Measurements from ENCODE around the gene ZNF23. TPM values are rescaled to one million over a fixed set of nuclear protein-coding genes. Genes with fewer than 3 reads are reported as not detected.
A peak's percentile ranks its signal among the peaks of the same experiment; 100 is the strongest.

Gene ZNF23
- polyA plus RNA-seq, 3 donors from 2014 or later = 4.3 to 8.1 (median 5.4) TPM

DNA sequence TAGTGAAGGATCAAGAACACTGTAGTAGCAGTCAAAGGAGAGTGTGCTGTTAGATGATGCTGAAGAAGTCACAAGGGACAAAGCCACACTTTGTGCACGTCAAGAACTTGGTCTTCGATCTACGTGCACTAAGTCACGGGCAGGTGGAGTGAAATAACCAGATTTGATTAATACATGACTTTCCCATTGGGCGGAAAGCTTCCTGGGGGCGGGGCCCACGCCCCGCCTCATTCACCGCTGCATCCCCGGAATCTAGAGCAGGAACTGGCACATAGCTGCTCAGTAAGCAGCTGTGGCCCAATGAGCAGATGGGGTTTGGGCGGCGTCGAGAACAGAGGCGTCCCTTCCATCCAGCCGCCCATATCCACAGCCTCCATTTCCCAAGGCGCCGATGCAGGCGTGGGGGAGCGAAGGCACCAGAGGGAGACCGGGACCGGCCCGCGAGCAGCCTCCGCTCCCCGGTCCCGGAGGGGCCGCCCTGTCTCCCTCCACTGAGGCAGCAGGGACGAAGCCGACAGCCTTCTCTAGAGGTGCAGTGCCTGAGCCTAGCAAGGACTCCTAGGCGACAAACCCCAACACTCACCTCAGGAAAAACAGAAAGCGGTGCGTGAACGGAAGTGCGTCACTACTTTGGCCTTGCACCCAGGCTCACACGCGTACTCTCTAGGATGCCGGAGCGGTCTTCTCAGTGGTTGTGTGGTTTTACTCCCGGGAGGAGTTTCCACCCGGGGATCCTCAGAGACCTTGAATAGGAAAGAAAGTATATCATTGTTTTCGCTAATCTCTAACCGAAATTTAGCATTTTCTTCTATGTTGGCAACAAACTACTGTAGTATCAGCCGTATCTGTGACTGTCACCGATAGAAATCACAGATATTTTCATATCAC lies 22.2 kb upstream of the ZNF23 start:
- Mint-ChIP-seq H3K4me3 (peak overlapping the region; percentile 87 to 93 (median 90)), H3K9me3 (no peaks in the 10 kb centered on the region), H3K27me3 (ENCODE audit: low read depth in 3 of 3) (peaks cover 9 to 10% (median 9%) of the 10 kb centered on the region in 3 donors), H3K36me3 (peaks cover 0 to 5% (median 0%) of the 10 kb centered on the region in 3 donors), H3K4me1 (peaks cover 14 to 23% of the 10 kb centered on the region in 2 donors), H3K27ac (peak overlapping the region; percentile 85 to 93 (median 89))
- peak; percentile 86 to 91 (median 89) for DNase-seq

DNA sequence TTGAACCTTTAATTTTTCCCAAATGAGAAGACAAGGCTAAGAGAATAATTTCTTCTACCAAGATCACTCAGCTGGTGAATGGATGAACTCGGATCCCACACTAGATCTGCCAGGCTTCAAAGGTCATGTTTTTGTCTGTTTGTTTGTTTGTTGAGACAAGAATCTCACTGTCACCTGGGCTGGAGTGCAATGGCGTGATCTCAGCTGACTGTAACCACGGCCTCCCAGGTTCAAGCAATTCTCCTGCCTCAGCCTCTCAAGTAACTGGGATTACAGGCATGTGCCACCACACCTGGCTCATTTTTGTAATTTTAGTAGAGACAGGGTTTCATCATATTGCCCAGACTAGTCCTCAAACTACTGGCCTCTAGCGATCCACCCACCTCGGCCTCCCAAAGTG lies 20.5 kb upstream of the ZNF23 start:
- no peak for DNase-seq
- Mint-ChIP-seq H3K27ac (peak overlapping the region in 5 of 6 donors; percentile 46 to 93 (median 85)), H3K4me1 (peaks cover 14 to 23% of the 10 kb centered on the region in 2 donors), H3K4me3 (peak overlapping the region in 2 of 5 donors; percentile 29 to 87), H3K9me3 (no peaks in the 10 kb centered on the region), H3K27me3 (ENCODE audit: low read depth in 3 of 3) (peaks cover 4 to 12% (median 9%) of the 10 kb centered on the region in 3 donors), H3K36me3 (peaks cover 3 to 8% (median 3%) of the 10 kb centered on the region in 3 donors)

DNA sequence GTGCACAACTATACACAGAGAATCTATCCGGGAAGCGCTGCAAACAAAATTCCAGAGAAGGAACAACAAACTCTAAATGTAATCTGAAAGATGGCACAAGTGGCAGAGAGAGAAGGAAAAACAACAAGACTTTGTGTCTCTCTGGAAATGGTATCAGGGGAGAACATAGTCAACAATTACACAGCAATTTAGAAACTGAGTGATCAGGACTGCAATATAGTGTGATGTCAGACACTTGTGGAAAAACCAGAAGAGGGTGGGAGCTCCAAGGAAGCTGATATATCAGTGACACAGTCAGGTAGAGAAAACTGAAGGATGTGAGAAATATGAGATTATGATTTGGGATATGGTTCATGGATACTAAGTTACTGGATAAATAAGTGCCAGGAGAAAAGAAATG lies 18.9 kb upstream of the ZNF23 start:
- DNase-seq = no peak
- Mint-ChIP-seq H3K4me3 (no peak overlapping the region), H3K4me1 (peaks cover 14 to 22% of the 10 kb centered on the region in 2 donors)

DNA sequence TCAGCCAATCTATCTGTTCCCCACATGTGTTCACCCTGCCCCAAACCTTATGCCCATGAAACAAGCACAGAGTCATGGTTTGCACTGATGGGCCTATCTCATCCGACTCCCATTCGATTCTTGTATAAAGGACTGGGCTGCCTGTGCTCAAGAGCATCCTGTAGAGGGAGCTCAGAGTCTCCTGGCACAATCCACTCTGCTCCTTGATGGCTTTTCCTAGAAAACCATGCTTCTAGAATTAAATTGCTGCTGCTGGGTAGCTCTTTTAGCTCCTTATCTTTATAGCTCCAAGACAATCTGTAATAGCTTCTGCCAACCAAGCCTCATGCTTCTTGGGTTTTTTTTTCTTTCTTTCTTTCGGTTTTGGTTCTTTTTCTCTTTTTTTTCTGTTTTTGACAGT lies 17.4 kb upstream of the ZNF23 start:
- Mint-ChIP-seq H3K4me3 (no peak overlapping the region), H3K27ac (peak overlapping the region in 1 of 6 donors; percentile 19), H3K4me1 (peaks cover 8 to 10% of the 10 kb centered on the region in 2 donors), H3K36me3 (peaks cover 21 to 31% (median 27%) of the 10 kb centered on the region in 3 donors), H3K27me3 (ENCODE audit: low read depth in 3 of 3) (peaks cover under 1 to 7% (median 6%) of the 10 kb centered on the region in 3 donors), H3K9me3 (no peaks in the 10 kb centered on the region)
- DNase-seq = no peak

More for the DNA sequence above, 18.9 kb upstream of the ZNF23 start:
- H3K9me3 Mint-ChIP-seq = no peaks in the 10 kb centered on the region
- peaks cover 4 to 9% (median 7%) of the 10 kb centered on the region in 3 donors for H3K27me3 Mint-ChIP-seq (ENCODE audit: low read depth in 3 of 3)
- peak overlapping the region in 4 of 6 donors; percentile 10 to 88 (median 48) for H3K27ac Mint-ChIP-seq
- peaks cover 19 to 23% (median 19%) of the 10 kb centered on the region in 3 donors for H3K36me3 Mint-ChIP-seq

DNA sequence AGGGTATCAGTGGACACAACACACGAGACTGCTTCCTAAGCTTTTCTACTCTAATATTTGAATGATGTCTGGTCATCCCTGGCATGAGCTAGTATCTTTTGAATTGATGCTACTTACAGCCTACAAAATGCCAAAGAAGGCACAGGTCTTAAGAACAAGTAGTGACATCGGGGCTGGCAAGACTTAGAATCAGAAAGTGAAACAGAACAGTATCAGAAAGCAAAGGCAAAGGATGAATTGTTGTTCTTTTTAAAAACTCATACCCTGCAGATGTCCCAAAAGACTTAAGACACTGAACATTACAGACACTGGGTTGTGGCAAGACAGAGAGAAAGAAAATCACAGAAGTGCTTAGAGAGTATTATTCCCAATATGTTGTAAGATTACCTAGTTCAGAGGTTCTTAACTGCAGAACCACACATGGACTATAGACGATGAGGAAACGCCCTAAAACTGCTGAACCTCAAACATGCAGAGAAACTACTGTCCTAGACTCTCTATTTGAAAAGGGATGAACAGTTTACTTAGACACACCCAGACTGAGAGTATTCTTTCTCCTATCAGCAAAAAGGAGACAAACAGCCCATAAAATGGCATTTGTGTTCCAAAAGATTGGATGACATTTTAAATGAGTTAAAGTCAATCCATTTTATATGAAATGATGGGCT lies 14.5 kb upstream of the ZNF23 start:
- Mint-ChIP-seq H3K27me3 (ENCODE audit: low read depth in 3 of 3) (peaks cover 0 to 3% (median 3%) of the 10 kb centered on the region in 3 donors), H3K27ac (peak overlapping the region in 3 of 6 donors; percentile 20 to 66 (median 63)), H3K9me3 (no peaks in the 10 kb centered on the region), H3K4me1 (no peaks in the 10 kb centered on the region), H3K36me3 (peaks cover 21 to 39% (median 33%) of the 10 kb centered on the region in 3 donors), H3K4me3 (peak overlapping the region in 1 of 5 donors; percentile 11)
- DNase-seq = no peak

DNA sequence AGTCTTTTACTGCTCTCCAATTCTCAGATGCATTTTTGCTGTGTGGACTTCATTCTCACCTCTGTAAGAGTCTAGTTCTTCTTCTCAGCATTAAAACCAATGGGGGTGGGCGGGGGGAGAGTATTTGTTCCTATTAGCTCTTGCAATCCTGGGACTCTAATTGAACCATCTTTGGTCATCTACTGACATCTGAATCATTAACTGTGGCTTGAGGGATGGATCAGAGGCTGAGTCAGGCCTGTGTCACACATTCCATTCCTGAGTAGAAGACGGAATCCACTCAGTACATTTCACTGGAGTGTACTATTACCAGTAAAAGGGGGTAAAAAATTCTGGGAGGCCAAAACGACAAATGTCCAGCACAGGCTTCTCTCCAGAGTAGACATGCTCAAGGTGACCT lies 12.8 kb upstream of the ZNF23 start:
- H3K27ac Mint-ChIP-seq = no peak overlapping the region
- no peaks in the 10 kb centered on the region for H3K9me3 Mint-ChIP-seq
- H3K27me3 Mint-ChIP-seq (ENCODE audit: low read depth in 3 of 3) = peaks cover 0 to 3% (median 2%) of the 10 kb centered on the region in 3 donors
- no peak for DNase-seq
- H3K4me3 Mint-ChIP-seq = no peak overlapping the region
- no peaks in the 10 kb centered on the region for H3K4me1 Mint-ChIP-seq
- H3K36me3 Mint-ChIP-seq = peaks cover 21 to 41% (median 31%) of the 10 kb centered on the region in 3 donors

DNA sequence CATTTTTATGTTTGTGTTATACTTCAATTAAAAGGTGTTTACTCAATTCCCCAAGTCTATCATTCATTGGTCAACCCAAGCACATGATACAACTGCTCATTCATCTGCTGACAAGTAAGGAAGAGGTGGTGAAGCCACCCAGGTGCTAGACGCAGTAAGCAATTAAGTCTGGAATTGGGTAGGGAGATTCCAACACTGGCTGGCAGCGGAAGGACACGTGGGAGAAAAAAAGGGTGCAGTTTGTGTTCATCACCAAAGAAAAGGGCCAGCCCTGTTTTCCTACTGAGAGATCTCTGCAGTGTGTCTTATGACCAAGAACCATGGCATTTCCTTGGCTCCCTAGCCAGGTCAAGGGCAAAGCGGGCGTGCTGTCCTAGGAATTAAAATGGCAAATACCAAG lies 11.8 kb upstream of the ZNF23 start:
- DNase-seq = no peak
- no peak overlapping the region for H3K4me3 Mint-ChIP-seq
- no peaks in the 10 kb centered on the region for H3K9me3 Mint-ChIP-seq
- H3K27me3 Mint-ChIP-seq (ENCODE audit: low read depth in 3 of 3) = peaks cover 0 to 6% (median 2%) of the 10 kb centered on the region in 3 donors
- H3K36me3 Mint-ChIP-seq = peaks cover 28 to 41% (median 38%) of the 10 kb centered on the region in 3 donors
- H3K27ac Mint-ChIP-seq = no peak overlapping the region
- no peaks in the 10 kb centered on the region for H3K4me1 Mint-ChIP-seq

DNA sequence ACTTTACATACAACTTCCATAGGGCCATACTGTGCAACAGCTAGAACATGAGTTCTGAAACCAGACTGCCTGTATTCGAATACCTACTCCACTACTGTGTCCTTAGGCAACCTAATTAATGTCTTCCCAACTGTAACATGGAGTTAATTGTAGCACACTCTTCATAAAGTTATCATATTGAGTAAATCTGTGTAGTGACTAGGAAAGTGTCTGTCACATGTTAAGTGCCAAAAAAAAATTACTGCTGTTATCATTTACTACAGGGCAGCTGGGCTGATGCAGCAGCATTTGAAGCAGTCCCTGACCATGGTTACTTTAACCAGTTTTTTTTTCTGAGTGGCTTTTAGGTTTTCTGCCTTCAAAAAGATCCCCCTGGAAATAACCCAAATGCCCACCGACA lies 10.9 kb upstream of the ZNF23 start:
- Mint-ChIP-seq H3K4me3 (no peak overlapping the region), H3K27me3 (ENCODE audit: low read depth in 3 of 3) (peaks cover 2 to 4% (median 4%) of the 10 kb centered on the region in 3 donors), H3K27ac (peak overlapping the region in 1 of 6 donors; percentile 2), H3K36me3 (peaks cover 28 to 41% (median 40%) of the 10 kb centered on the region in 3 donors), H3K9me3 (no peaks in the 10 kb centered on the region), H3K4me1 (no peaks in the 10 kb centered on the region)
- no peak for DNase-seq

DNA sequence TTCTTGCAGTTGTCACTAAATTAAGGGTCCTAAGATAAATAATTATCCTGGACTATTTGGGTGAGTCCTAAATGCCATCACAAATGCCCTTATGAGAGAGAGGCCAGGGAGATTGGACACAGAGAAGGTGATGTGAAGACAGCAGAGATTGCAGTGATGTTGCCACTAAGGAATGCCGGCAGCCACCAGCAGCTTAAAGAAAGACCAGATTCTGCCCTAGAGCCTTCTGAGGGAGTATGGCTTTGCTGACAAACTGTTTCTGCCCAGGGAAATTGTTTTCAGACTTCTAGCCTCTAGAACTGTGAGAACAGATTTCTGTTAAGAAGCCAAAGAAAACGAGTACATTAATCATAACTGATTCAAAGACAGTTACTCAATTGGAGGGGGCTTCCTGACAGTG lies 10.0 kb upstream of the ZNF23 start:
- Mint-ChIP-seq H3K9me3 (peaks cover 0 to 1% (median 0%) of the 10 kb centered on the region in 6 donors), H3K4me3 (no peak overlapping the region), H3K36me3 (peaks cover 20 to 33% (median 32%) of the 10 kb centered on the region in 3 donors), H3K4me1 (no peaks in the 10 kb centered on the region), H3K27ac (no peak overlapping the region), H3K27me3 (ENCODE audit: low read depth in 3 of 3) (peaks cover 2 to 5% (median 3%) of the 10 kb centered on the region in 3 donors)
- DNase-seq = no peak

DNA sequence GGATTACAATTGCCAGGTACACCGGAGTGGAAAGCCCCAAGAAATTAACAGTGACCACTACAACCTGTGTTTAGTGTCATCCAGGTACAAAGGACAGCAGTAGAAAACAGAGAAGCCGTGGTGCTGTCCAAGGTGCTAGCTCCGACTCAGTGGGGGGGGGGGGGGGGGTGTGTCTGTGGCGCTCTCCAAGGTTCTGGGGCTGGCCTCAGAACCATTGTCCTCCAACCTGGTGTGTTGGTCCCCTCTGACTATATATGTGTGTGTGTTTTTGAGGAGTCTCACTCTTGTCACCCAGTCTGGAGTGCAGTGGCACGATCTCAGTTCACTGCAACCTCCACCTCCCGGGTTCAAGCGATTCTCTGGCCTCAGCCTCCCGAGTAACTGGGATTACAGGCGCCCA lies 5.8 kb upstream of the ZNF23 start:
- DNase-seq = peak; percentile 16 to 39 (median 28)
- Mint-ChIP-seq H3K9me3 (peaks cover 0 to 1% (median 0%) of the 10 kb centered on the region in 6 donors), H3K4me1 (peaks cover 3 to 7% of the 10 kb centered on the region in 2 donors), H3K27ac (no peak overlapping the region), H3K4me3 (no peak overlapping the region), H3K27me3 (ENCODE audit: low read depth in 3 of 3) (peaks cover 3 to 5% (median 3%) of the 10 kb centered on the region in 3 donors), H3K36me3 (peaks cover 6 to 14% (median 6%) of the 10 kb centered on the region in 3 donors)

DNA sequence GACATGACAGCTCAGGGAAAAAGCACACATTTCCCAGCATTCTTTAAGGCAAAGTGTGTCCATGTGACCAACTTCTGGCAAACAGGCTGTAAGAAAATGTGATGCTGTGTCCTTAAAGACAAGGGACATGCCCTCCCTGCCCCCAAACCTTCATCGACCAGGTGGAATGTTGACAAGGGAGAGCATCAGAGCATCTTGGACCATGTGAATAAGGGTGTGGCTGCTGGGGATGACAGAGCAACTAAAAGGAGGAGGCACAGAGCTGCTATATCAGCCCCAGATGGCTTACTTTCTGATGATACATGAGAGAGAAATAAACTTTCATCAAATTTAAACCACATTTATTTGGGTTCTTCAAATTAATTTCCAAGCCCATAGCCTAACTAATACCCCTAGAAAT lies 2.2 kb upstream of the ZNF23 start:
- Mint-ChIP-seq H3K27me3 (ENCODE audit: low read depth in 3 of 3) (peaks cover 0 to 10% (median 5%) of the 10 kb centered on the region in 3 donors), H3K36me3 (peaks cover 0 to 5% (median 3%) of the 10 kb centered on the region in 3 donors), H3K4me1 (peaks cover 25 to 41% of the 10 kb centered on the region in 2 donors), H3K27ac (peak overlapping the region in 2 of 6 donors; percentile 42 to 94), H3K4me3 (no peak overlapping the region), H3K9me3 (peaks cover 0 to 1% (median 0%) of the 10 kb centered on the region in 6 donors)
- no peak for DNase-seq

DNA sequence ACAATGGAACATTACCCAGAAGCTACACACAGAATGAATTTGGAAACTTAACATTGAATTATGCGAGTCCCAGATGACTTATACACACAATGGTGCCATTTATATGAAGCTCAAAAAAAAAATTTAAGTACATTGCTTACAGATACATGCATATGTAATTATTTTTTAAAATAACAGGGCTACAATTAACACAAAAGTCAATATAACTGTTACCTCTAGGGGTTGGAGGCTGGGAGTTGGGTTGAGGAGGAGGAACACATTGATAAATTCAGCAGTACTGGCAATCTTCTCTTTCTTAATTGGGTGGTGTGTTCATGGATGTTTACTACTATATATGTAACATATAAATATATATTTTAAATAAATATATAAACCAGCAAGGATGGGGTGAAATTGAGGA lies 1.1 kb downstream of the ZNF23 start:
- H3K4me3 Mint-ChIP-seq = peak overlapping the region; percentile 90 to 97 (median 96)
- H3K27ac Mint-ChIP-seq = peak overlapping the region in 5 of 6 donors; percentile 40 to 97 (median 94)
- H3K27me3 Mint-ChIP-seq (ENCODE audit: low read depth in 3 of 3) = peaks cover 0 to 9% (median 1%) of the 10 kb centered on the region in 3 donors
- peaks cover 0 to 7% (median 7%) of the 10 kb centered on the region in 3 donors for H3K36me3 Mint-ChIP-seq
- H3K9me3 Mint-ChIP-seq = no peaks in the 10 kb centered on the region
- H3K4me1 Mint-ChIP-seq = peaks cover 26 to 41% of the 10 kb centered on the region in 2 donors
- DNase-seq = no peak

DNA sequence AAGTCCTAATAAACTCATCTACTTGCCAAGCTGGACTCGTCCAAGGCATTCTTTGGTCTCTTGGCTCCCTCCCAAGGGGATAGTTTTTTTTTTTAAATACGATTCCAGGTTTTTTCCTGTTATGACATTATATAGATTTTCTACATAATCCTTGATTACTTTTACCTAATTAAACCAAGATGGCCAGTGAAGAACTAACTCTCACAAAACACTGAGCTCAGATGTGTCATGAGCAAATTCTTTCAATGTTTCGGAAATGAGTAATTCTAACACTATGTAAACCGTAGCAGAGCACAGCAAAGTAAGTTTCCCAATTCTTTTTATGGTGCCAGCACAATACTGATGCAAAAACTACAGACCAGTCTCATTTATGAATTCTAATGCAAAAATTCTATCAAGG lies 1.8 kb downstream of the ZNF23 start:
- no peaks in the 10 kb centered on the region for H3K9me3 Mint-ChIP-seq
- peaks cover 0 to 9% (median 1%) of the 10 kb centered on the region in 3 donors for H3K27me3 Mint-ChIP-seq (ENCODE audit: low read depth in 3 of 3)
- no peak for DNase-seq
- peaks cover 26 to 41% of the 10 kb centered on the region in 2 donors for H3K4me1 Mint-ChIP-seq
- H3K36me3 Mint-ChIP-seq = peaks cover 0 to 11% (median 7%) of the 10 kb centered on the region in 3 donors
- H3K4me3 Mint-ChIP-seq = peak overlapping the region in 3 of 5 donors; percentile 93 to 97 (median 97)
- H3K27ac Mint-ChIP-seq = peak overlapping the region in 3 of 6 donors; percentile 17 to 97 (median 94)

Measured in immature natural killer cell (primary cell).